ENCODE data around the gene STING1.
"Not testable (repeated sequence)": the region's sequence is repeated elsewhere in the genome, so short reads cannot be mapped to it uniquely, and the experiment has no call there.

Gene STING1

DNA sequence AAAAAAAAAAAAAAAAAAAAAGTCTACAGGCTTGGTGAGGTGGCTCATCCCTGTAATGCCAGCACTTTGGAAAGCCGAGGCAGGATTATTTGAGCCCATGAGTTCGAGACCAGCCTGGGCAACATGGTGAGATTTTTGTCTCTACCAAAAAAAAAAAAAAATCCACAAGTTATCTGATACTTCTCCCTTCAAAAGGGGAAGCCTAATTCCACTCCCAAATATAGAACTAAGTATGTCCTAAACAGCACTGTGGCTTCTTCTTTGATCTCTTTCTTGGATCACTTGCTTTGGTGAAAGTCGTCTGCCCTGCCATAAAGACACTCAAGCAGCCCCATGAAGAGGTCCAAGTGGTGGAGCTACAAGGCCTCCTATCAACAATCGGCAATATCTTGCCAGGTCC, 18.8 kb upstream of the STING1 start:
- no peak for DNase-seq

DNA sequence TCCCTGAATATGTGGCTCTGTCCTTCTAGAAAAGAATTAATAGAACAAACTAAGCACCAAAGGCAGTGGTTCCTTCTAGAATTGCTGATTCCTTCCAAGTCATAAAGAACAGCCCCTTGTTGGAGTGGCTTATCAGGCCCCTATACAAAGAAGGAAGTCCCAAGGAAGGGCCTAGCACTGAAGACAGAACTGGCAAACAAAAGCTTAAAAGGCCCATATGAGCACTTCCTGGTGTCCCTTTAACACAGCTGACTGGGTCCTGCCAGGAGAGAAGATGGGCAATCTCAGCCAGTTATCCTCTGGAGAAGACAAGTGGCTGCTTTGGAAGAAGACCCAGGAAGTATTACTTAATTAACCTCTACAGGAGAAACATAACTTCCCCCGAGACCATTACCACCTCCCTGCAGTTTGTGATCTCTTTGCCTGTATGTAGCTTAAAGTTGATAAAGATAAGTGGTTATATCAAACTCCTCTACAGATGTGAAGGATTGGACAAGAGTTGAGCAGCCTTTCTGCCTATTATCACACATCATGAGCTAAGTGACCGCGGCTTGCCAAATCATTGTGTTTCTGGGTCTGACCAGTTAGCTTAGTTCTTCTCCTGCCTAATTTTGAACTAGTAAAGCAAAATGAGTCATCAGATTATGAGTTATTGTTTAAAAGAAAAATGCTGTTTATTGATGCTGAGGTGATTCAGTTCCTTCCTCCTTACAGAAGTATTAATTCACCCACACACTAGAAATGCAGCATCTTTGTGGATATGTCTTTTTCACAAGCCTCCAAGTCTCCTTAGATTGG, 13.3 kb upstream of the STING1 start:
- no peak for DNase-seq

DNA sequence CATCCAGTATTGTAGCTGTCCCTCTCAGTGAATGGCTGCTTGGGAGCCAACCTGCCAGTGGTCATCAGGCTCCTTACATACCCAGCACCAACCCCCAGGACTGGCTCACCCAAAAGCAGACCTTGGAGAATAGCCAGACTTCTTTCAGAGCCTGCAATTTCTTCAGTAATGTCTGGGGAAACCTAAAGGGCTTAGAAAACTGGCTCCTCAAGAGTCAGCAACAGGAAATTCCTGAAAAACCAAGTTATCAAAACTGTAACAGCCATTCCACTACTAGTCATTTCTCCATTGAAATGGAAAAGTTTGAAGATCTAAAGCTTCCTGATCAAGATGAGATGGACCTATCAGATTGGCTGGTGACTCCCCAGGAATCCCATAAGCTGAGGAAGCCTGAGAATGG, 12.3 kb upstream of the STING1 start:
- no peak for DNase-seq

DNA sequence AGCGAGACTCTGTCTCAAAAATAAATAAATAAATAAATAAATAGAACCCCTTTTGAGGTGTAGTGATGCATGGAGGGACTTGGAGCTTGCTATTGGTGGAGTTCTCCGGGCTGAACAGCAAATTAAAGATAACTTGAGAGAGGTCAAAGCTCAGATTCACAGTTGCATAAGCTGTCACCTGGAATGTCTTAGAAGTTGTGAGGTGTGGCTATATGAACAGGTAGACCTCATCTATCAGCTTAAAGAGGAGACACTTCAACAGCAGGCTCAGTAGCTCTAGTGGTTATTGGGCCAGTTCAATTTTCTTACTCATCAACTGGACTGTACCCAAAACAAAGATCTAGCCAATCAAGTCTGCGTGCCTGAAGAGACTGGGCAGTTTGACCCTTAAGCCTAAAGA, 11.7 kb upstream of the STING1 start:
- no peak for DNase-seq

DNA sequence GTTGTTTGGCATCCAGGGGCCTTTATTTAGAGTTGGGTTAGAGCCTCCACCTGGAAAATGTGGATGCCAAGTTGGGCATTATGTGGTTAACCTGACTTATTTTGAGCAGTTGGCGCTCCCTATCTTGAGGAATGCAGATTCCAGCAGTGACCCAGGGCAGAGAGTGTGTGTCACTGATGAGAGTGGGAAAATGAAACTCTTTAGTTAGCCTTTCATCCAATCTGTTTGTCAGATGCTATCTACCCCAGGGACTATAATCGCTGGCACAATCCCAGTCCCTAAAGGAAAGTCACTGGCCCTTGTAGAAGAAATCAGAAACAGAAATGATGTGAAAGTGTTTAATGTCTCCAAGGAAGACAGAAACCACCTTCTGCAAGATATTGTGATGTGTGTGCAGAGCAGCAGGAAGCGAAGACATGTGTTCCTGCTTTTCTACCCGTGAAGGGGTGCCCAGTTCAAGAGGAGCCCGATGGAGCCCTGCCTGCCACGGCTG, 10.2 kb upstream of the STING1 start:
- DNase-seq, result no peak

DNA sequence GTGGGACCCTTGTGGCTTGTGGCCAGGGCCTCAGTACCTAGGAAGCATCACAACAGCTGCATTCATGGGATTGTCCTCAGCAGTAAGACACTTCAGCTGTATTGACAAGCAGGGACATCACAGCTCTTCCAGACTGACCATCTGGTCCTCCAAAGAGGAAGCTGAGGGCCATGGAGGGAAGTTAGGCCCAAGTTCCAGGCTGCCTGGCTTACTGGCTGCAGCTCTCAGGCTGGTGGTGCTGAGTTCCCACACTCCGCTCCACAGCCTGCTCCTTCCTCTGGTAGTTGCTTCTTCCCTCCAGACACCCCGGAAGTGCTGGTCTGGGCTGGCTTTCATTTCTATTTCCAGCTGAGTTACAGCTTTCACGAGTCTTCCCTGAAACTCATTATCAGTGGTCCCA, 5.7 kb upstream of the STING1 start:
- no peak for DNase-seq

DNA sequence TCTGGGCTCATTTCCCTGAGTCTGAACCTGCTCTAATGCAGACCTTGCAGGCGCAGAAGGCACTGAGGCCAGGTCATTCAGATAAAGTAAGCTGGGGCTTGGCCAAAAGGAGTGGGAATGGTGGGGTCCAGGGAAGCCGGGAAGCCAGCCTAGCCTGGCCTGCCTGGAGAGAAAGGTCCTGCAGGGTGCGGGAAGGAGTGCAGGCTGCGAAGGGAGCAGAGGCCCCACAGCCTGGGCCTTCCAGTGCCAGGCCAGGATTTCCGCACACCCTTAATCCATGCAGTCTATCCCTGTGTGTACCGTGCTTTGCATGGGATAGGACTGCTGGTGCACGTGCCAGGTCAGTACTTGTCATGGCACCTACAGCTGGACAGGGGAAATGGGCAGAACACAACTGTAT, 3.6 kb upstream of the STING1 start:
- DNase-seq, result no peak

DNA sequence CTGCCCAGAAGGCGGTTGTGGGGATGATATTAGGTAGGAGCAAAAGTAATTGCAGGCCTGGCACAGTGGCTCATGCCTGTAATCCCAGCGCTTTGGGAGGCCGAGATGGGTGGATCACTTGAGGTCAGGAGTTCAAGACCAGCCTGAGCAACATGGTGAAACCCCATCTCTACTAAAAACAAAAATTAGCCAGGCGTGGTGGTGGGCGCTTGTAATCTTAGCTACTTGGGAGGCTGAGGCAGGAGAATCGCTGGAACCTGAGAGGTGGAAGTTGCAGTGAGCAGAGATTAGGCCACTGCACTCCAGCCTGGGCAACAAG, 291 bp upstream of the STING1 start:
- not testable (repeated sequence) for DNase-seq

DNA sequence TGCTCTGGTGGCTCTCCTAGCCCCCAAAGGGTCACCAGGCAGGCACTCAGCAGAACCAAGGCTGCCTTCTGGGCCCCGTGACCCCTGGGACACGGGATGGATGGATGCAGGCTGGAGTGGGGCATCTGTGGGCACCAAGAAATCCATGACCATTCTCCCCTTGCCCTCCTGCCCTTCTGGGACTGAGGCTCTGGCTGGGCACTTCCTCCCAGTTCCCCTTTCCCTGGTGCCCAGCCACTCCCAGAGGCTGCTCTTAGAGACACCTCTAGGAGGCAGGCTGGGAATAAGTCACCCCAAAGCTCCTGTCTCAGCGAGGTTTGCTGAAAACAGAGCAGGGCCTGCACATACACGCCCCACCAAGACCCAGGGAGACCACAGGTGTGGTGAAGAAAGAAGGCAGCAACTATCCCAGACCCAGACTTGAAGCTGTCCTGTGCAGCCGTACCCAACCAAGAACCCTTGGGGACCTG, 943 bp downstream of the STING1 start:
- no peak for DNase-seq

DNA sequence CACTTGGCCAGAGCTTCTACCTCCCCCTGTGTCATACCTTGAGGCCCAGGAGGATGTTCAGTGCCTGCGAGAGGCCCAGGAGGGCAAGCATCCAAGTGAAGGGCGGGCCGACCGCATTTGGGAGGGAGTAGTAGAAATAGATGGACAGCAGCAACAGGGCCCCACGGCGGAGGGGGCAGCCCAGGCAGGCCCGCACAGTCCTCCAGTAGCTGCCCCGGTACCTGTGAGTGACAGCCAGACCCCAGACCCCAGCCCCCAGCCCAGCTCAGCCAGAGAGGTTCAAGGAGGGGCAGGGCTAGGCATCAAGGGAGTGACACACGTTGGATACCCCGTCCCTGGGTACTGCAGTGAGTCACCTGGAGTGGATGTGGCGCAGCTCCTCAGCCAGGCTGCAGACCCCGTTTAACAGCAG, 1.4 kb downstream of the STING1 start:
- DNase-seq, result no peak

DNA sequence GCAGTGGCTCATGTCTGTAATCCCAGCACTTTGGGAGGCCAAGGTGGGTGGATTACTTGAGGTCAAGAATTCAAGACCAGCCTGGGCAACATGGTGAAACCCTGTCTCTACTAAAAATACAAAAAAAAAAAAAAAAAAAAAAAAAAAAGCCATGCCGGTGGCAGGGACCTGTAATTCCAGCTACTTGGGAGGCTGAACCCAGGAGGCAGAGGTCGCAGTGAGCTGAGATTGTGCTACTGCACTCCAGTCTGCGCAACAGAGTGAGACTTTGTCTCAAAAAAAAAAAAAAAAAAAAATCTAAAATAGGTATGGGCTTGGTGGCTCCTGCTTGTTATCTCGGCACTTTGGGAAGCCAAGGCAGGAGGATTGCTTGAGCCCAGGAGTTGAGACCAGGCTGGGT, 2.8 kb downstream of the STING1 start:
- DNase-seq, result not testable (repeated sequence)

DNA sequence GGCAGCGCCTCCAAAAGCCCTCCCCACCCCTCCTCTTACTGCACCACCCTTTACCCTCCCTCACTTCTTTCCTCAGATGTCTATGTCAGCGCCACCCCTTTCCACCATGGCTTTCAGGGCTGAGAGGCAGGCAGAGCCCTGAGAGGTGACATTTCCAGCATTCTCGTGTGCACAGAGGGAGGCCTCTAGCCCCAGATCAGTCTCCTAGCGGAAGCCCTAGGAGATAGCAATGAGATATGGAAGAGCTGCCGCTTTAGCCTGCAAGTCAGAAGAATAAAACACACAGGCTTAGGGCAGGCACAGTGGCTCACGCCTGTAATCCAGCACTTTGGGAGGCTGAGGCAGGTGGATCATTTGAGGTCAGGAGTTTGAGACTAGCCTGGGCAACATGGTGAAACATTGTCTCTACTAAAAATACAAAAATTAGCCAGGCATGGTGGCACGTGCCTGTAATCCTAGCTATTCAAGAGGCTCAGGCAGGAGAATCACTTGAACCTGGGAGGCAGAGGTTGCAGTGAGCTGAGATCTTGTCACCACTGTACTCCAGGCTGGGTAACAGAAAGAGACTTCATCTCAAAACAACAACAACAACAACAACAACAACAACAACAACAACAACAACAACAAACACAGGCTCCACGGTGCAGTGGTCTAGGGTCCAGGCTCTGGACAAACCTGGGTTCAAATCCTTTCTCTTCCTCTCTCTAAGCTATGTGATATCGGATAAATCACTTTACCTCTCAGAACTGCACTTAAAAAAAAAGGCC, 3.7 kb downstream of the STING1 start:
- DNase-seq, result not testable (repeated sequence)

DNA sequence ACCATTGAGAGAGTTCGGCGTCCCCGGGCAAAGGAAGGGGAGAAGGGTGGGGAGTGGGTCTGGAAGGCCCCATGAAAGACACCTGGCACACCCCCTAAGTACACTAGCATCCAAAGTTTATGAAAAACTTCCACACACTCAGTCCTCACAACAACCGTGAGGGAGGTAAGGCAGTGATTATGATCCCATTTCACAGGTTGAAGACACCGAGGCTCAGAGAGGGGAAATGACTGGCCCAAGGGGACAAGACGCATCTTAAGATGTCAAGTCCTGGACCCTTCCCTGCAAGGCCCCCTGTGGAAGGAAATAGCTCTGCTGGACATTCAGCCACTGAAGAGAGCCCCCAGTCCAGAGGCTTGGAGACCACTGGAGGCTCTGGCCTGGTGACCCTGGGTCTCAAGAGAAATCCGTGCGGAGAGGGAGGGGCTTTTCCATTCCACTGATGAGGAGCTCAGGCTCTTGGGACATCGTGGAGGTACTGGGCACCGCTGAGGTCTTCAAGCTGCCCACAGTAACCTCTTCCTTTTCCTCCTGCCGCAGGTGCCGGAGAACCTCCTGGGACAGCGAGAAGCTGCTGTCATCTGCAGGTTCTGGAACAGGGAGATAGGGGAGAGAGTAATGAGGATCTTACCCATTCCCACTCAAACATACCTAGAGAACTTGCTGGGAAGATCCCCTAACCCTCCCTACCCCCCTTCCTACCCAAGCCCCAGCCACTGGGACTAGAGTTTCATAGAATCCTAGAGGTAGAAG, 6.5 kb downstream of the STING1 start:
- no peak for DNase-seq

DNA sequence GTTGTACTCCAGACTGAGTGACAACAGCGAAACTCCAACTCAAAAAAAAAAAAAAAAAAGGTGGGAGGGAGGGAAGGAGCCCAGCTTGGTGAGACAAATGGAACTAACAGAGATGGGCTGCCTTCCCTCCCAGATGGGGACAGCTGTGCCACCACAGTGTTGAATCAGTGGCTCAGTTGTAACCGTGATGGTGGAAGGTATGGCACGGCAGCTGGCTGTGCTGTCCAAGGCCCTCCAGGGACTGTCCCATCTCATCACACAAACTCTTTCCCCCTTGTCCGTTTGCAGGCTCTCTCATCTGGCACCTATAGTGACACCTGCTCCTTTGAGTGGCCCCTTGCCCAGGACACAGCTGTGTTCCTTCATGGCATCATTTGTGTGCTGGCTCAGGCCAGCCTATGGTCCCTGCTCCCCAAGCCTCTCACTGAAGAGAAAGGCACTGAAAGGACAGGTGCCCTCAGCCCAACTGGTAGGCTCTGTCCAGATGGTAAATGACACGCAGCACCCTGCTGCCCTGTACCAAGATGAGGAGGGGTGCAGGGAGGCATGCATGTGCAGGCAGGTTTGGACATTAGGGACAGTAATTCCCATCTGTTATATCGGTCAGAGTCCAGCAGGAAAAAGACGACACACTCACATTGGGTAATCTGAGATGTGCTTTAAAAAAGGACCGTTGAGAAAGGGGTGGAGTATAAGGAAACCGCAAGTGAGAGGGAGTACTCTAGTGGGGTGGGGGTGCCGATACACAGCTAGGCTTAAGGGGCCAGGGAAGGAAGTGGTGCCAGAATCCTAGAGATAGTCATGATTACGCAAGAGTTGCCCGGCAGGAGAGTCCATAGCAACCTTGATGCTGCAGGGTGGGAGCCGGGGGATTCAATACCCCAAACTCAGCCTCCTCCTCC, 7.4 kb downstream of the STING1 start:
- DNase-seq, result no peak

DNA sequence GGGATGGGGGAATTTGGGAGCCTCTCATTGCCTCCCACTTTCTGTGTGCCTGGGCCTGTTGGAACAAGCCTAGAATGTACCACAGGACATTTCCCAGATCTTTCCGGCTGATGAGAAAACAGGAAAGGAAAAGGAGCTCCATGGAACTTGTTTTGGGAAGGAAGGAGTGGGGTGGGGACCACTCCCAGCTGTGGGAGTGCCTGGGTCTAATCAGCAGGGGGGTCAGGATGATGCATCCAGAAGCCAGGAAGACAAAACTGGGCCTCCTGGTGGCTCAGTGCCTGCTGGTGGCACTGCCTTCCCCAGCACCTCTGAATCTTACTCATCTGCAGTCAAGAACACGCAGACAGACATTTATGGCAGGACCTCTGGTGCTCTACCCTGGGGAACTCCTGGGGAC, 9.0 kb downstream of the STING1 start:
- no peak for DNase-seq

DNA sequence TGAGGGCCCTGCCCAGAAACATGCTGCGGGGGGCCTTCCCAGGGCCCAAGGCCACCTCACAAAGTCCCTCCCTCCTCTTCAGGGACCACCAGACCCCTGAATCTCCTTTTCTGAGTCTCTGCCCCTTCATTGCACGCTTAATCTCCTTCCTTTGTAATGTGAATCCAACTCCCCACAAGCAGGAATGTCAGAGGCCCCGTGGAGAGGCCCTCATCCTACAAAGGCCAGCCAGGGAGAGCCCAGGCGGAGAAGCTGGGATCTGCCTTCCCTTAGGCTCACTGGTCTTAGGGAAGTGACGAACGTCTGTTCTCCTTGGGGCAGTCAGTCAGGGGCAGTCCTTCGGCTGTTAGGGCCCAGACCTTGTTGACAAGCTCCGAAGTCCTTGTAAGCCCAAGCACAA, 9.5 kb downstream of the STING1 start:
- DNase-seq, result no peak

DNA sequence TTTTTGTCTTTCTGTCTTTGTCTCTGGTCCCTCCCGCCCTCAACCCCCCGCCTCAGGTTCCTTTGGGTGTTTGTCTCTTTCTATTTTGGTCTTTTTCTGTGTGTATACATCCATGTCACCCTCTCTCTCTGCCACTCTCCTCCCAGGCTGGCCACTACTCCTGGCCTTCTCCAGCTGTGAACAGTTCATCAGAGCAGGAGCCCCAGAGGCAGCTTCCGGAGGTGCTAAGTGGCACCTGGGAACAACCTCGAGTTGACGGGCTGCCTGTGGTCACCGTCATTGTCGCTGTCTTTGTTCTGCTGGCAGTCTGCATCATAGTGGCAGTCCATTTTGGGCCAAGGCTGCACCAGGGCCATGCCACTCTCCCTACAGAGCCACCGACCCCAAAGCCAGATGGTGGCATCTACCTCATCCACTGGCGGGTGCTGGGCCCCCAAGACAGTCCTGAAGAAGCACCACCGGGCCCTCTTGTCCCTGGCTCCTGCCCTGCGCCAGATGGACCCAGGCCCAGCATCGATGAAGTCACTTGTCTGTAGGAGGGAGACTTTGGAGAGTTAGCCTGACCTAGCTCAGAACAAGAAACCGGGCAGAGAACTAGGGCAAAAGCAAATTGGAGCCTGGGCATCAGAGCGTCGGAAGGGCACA, 10.1 kb downstream of the STING1 start:
- DNase-seq, result no peak

DNA sequence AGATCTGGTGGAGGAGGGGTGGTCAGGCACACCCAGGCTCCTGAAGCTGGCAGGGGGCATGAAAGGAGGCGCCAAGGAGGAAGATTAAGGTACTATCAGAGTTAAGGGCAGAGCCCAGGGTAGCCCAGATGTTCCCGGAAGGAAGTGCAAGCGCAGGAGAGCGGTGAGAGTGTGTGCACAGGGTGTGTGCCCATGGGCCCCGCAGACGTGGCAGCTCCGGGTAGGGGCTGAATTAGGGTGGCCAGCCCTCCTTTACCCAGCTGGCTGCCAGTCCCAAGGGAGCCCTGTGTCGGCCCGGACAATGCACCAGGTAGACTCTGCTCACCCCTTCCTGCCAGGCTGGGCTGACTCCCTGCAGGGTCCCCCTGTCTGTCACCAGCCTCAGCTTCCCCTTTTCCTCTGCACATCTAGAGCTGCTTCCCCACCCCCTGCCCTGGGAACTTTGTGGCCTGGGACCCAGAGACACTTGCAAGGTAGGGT, 11.7 kb downstream of the STING1 start, which contains the start of gene SMIM33:
TSS of gene SMIM33 (plus strand) at position 184 of the 480 bp plus-strand sequence. CDS start at position 302, 118 bp downstream.
- DNase-seq, result no peak

DNA sequence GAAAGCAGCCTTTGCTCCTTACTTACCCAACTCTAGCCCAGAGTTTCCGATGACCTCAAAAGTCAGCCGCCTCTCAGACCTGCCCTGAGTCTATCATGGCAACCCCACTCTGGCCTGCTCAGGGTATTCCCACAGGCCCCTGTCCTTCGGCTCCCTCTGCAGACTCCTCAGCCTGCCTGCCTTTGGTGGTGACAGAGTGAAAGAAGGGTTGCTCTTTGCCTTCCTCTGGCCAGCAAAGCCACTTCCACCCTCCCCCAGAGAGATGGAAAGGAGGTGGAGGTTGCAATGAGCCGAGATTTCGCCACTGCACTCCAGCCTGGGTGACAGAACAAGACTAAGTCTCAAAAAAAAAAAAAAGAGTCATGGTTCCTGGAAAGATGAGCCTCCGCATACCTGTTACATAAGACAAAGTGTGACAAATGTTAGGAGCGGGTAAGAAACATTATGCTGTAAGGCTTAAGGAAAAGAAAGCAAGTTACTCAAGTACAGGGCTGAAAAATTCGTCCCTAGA, 14.1 kb downstream of the STING1 start:
- no peak for DNase-seq

DNA sequence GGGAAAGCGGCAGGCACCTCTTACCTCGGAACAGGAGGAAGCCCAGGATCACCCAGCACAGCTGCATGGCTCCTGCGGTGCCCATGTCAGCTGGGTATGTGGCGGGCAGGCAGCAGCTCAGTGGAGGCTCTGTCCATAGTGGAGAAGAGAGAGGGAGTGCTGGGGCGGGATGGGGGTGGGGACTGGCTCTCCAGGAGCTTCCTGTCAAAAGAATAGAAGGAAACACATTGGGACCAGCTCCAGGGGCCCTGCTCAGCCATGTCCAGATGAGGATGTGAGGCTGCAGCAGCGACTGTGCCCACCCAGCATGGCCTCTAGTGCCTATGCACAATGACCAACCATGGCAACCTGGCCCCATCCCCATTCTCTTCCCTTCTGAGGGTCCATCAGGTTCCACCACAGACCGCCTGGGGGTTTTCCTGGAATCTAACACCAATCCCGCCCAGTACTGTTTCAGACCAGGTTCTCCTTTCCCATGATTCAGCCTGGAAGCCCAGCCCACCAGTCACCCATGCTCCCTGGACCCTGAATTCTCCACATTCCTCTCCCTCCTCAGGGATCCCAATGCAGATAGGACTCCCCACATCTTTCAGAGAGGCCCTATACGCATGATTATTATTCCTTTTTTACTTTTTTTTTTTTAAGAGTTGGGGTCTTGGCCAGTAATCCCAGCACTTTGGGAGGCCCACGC, 19.8 kb downstream of the STING1 start, which contains the start of gene ECSCR:
TSS of gene ECSCR (minus strand) at position 158 of the 691 bp plus-strand sequence. CDS start at position 85, 73 bp downstream.
- no peak for DNase-seq

DNA sequence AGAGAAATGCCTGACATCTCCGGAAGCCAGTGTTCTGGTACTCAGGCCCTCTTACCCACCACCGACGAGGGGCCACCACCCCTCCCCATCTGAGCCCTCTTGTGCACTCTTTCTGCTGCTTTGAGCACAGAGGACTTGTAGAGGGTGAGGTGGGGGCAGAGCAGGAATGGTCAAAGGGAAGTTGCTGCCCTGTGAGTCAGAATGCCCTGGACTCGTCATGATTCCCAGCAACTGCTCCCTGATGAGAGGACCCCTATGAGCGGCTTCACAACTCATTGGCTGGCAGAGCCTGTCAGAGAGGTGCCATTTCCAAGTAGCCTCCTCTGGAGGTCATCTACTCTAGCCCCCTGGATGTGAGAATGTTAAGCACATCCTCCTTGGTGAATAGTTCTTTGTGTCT, 20.9 kb downstream of the STING1 start:
- no peak for DNase-seq
